Sigmoid colon (tissue), 7 donors: ENCODE results near the gene PTPN14. TPM values are rescaled to one million over a fixed set of nuclear protein-coding genes. Genes with fewer than 3 reads are reported as not detected.
A peak's percentile ranks its signal among the peaks of the same experiment; 100 is the strongest.

Source experiments
- DNase-seq: peaks from one replicate; pipeline ENCODE4 v3.0.0-alpha.2; 2019
- H3K27ac ChIP-seq, 4 donors: fragments of 200-600 bp; sonication (generic); one replicate each; pipeline ENCODE4 v1.5.1; 2016 to 2019; ENCODE audit warnings: mild to moderate bottlenecking in 1 of 4
- H3K27me3 ChIP-seq, 3 donors: fragments of 200-600 bp; sonication (generic); one replicate each; pipeline ENCODE4 v1.5.1; 2019; ENCODE audit warnings: mild to moderate bottlenecking in 1 of 3
- H3K36me3 ChIP-seq, 4 donors: fragments of 200-600 bp; sonication (generic); one replicate each; pipeline ENCODE4 v1.5.1; 2016 to 2019
- H3K4me1 ChIP-seq, 4 donors: fragments of 200-600 bp; sonication (generic); one replicate each; pipeline ENCODE4 v1.5.1; 2017 to 2019
- H3K4me3 ChIP-seq, 4 donors: fragments of 200-600 bp; sonication (generic); one replicate each; pipeline ENCODE4 v1.5.1; 2017 to 2019; ENCODE audit warnings: mild to moderate bottlenecking in 2 of 4, moderate library complexity in 1 of 4
- H3K9me3 ChIP-seq, 4 donors: fragments of 200-600 bp in 3 of 4; sonication (generic) in 3 of 4; one replicate each; pipeline versions ENCODE4 v1.5.1 to v1.6.1; 2013 to 2019
- EP300 ChIP-seq, 4 donors: sonication (generic); formaldehyde crosslinking; IDR thresholded peaks; one replicate each; pipeline ENCODE4 v1.6.1; 2017; ENCODE audit warnings: antibody characterized with exemption in 4 of 4
- POLR2A ChIP-seq, 2 donors: fragments of 450-650 bp; IDR thresholded peaks; one replicate each; pipeline ENCODE4 v1.6.1; 2016; ENCODE audit warnings: antibody characterized with exemption in 2 of 2, mild to moderate bottlenecking in 2 of 2, moderate library complexity in 2 of 2
- POLR2AphosphoS5 ChIP-seq, 4 donors: sonication (generic); formaldehyde crosslinking; IDR thresholded peaks; one replicate each; pipeline ENCODE4 v1.6.1; 2017; ENCODE audit warnings: antibody characterized with exemption in 4 of 4
- WGBS, 2 donors: extraction: QIAGEN DNeasy Blood & Tissue Kit; methylation state at CpG; one replicate each; pipeline ENCODE4 v1.1.7; 2013; 5-methylcytosine and 5-hydroxymethylcytosine counted together
- intact Hi-C: fragments of 100-400 bp; cut with DNase I; formaldehyde crosslinking; loops from one replicate; pipeline ENCODE4 v1.15.1; 2023
- polyA plus RNA-seq, 3 donors: library from polyadenylated mRNA; stranded (reverse); fragments of 200-250 nt; gene quantifications; one replicate each; pipeline ENCODE4 v1.2.3, GENCODE V29; 2013
- total RNA-seq, 4 donors: library from RNA; depleted of rRNA; stranded (reverse); fragments of >200 nt; gene quantifications; one replicate each; pipeline ENCODE4 v1.1.0, GENCODE V29; 2016
- TF ChIP-seq, protein P1 (sequence below), 4 experiments: fragments of 450-650 bp in 3 of 4; fragments of 200-600 bp in 1 of 4; IDR thresholded peaks; one replicate each; pipeline ENCODE4 v1.5.1; 2016 to 2019; ENCODE audit warnings: antibody characterized with exemption in 4 of 4, mild to moderate bottlenecking in 3 of 4, moderate library complexity in 2 of 4
- donor health status: healthy with polysubstance abuse.
- donor health status: Bipolar disorder and iron deficiency.
- donor health status: healthy.

Gene PTPN14
- total and polyA plus RNA-seq, 7 donors = 0.46 to 35.5 (median 20.1) TPM

DNA sequence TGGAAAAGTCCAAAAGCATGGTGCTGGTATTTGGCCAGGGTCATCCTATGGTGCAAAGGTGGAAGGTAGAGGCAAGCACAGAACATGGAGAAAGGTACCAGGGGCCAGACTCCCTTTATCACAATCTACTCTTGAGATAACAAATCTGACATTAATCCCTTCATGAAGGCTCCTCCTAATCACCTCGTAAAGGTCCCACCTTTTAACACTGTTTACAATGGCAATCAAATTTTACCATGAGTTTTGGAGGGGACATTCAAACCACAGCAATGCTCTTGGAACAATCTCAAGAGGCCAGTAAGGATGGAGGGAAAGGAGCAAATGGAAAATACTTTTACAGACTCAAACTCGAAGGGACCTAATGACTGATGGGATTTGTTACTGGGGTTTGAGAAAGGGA lies 6.1 kb downstream of the PTPN14 start:
- no peaks in the 10 kb centered on the region for H3K9me3 ChIP-seq
- H3K36me3 ChIP-seq = no peaks in the 10 kb centered on the region
- no peak for DNase-seq
- 52 to 86% methylated on average over 2 of the region's 2 CpGs for WGBS, 2 donors
- no peak overlapping the region for H3K27ac ChIP-seq
- no peaks in the 10 kb centered on the region for H3K27me3 ChIP-seq
- intact Hi-C loops = no loop called here
- no peak overlapping the region for H3K4me3 ChIP-seq
- TF ChIP-seq EP300 (IDR thresholded peaks at IDR 0.05) = no peak
- no peak for TF ChIP-seq POLR2A (IDR thresholded peaks at IDR 0.05)
- TF ChIP-seq, protein P1, sequence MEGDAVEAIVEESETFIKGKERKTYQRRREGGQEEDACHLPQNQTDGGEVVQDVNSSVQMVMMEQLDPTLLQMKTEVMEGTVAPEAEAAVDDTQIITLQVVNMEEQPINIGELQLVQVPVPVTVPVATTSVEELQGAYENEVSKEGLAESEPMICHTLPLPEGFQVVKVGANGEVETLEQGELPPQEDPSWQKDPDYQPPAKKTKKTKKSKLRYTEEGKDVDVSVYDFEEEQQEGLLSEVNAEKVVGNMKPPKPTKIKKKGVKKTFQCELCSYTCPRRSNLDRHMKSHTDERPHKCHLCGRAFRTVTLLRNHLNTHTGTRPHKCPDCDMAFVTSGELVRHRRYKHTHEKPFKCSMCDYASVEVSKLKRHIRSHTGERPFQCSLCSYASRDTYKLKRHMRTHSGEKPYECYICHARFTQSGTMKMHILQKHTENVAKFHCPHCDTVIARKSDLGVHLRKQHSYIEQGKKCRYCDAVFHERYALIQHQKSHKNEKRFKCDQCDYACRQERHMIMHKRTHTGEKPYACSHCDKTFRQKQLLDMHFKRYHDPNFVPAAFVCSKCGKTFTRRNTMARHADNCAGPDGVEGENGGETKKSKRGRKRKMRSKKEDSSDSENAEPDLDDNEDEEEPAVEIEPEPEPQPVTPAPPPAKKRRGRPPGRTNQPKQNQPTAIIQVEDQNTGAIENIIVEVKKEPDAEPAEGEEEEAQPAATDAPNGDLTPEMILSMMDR (IDR thresholded peaks at IDR 0.05) = no peak
- no peak for TF ChIP-seq POLR2AphosphoS5 (IDR thresholded peaks at IDR 0.05)
- H3K4me1 ChIP-seq = peaks cover 0 to 73% (median 56%) of the 10 kb centered on the region in 4 donors

DNA sequence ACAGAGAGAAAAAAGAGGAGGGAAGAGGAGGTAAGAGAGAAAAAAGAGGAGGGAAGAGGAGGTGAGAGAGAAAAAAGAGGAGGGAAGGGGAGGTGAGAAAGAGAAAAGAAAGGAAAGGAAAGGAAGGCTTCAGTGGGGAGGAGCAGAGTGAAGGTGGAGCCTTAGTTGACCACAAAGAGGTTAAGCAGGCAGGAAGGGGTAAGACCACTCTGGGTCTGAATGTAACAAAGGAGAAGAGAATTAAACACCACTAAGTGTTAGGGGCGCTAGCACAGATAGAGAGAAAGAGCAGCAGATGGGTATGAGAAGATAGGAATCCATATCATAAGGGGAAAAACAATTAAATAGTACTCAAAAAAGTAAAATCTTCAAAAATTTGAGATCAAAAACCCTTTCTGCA lies 6.6 kb downstream of the PTPN14 start:
- H3K4me3 ChIP-seq = no peak overlapping the region
- H3K9me3 ChIP-seq = no peaks in the 10 kb centered on the region
- no peak overlapping the region for H3K27ac ChIP-seq
- H3K36me3 ChIP-seq = no peaks in the 10 kb centered on the region
- TF ChIP-seq EP300 (IDR thresholded peaks at IDR 0.05) (no peak), POLR2AphosphoS5 (IDR thresholded peaks at IDR 0.05) (no peak), POLR2A (IDR thresholded peaks at IDR 0.05) (no peak)
- TF ChIP-seq, protein P1 (IDR thresholded peaks at IDR 0.05) = no peak
- WGBS, 2 donors = 79 to 92% methylated on average over 1 of the region's 1 CpG
- no peak for DNase-seq
- H3K27me3 ChIP-seq = no peaks in the 10 kb centered on the region
- intact Hi-C loops = no loop called here
- H3K4me1 ChIP-seq = peaks cover 0 to 73% (median 60%) of the 10 kb centered on the region in 4 donors

DNA sequence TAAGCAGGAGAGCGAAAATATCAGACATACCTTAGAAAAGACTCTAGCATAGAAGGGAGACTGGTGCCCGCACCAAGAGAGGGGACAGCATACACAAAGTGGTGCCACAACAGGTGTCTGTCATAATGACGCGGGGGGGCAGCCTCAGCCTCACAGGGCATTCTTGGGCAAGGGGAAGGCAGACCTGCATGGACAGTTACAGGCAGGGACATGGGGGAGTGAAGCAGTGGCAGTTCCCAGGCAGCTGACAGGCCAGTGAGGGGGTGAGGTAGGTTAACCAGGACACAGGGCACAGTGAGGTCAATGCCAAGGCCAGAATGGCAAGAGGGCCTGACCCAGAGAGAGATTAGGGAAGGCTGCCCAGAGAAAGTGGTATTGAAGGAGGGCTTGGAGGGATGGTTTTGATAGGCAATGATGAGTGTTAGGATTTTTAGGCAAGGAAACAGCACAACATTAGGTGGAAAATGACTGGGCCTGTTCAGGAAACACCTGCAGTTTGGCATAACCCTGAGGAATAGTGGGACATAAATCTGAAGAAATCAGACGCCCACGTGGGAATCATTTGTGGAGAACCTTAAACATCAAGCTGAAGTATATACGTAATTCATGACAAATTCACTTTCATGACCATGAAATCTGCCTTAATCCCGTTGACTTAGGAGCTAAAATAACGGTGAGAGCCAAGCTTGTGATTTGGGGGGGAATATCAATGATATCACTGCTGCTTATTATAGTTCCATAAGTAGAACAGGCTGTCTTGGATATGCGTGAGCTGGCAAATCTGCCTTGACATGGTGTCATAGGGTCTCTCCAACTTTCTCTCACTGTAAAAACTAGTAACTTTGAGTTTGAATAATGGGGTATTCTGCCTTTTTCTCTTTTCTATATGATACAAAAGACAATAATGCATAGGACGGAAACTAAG lies 8.9 kb downstream of the PTPN14 start:
- intact Hi-C loops = no loop called here
- WGBS, 2 donors = 84 to 93% methylated on average over 11 of the region's 11 CpGs
- TF ChIP-seq POLR2AphosphoS5 (IDR thresholded peaks at IDR 0.05) (no peak), POLR2A (IDR thresholded peaks at IDR 0.05) (no peak), EP300 (IDR thresholded peaks at IDR 0.05) (no peak)
- TF ChIP-seq, protein P1 (IDR thresholded peaks at IDR 0.05) = no peak
- Histone ChIP-seq H3K27ac (peak overlapping the region; percentile 52 to 76 (median 70)), H3K4me1 (peaks cover 0 to 73% (median 58%) of the 10 kb centered on the region in 4 donors), H3K4me3 (no peak overlapping the region), H3K9me3 (no peaks in the 10 kb centered on the region), H3K36me3 (no peaks in the 10 kb centered on the region), H3K27me3 (no peaks in the 10 kb centered on the region)
- DNase-seq = no peak

DNA sequence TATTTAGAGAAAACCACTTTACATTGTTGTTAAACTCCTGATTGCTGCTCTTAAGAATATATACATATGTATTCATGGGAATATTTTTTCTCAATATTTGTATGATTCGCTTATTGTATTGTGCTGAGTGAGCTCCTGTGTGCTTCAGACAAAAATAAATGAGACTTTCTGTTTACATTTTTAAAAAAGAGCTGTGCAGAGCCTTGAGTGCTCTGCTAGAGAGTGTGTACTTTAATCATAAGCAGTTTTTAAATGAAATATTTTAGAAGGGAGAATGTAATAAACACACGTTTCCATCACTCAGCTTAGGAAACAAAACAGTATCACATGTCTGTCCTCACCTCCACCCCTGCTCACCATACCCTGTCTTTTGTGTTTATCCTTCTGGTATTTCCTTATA lies 9.7 kb downstream of the PTPN14 start:
- DNase-seq = no peak
- no peak overlapping the region for H3K4me3 ChIP-seq
- H3K4me1 ChIP-seq = peaks cover 0 to 76% (median 59%) of the 10 kb centered on the region in 4 donors
- H3K9me3 ChIP-seq = no peaks in the 10 kb centered on the region
- intact Hi-C loops = no loop called here
- H3K27ac ChIP-seq = peak overlapping the region; percentile 52 to 76 (median 70)
- TF ChIP-seq POLR2AphosphoS5 (IDR thresholded peaks at IDR 0.05) (no peak), EP300 (IDR thresholded peaks at IDR 0.05) (no peak), POLR2A (IDR thresholded peaks at IDR 0.05) (no peak)
- TF ChIP-seq, protein P1 (IDR thresholded peaks at IDR 0.05) = no peak
- H3K36me3 ChIP-seq = no peaks in the 10 kb centered on the region
- no peaks in the 10 kb centered on the region for H3K27me3 ChIP-seq
- 71 to 73% methylated on average over 2 of the region's 2 CpGs for WGBS, 2 donors
